K562 treated with DMSO at 1 percent for 4 hours (cell line): ENCODE measurements around the gene GPR63. TPM values are rescaled to one million over a fixed set of nuclear protein-coding genes. Genes with fewer than 3 reads are reported as not detected.

ENCODE experiments used
- total RNA-seq: library from RNA; unstranded; fragments of 300-600 nt; gene quantifications from 2 replicates; pipeline ENCODE4 v1.2.3, GENCODE V29; 2022; ENCODE audit not compliant: insufficient read depth

The GPR63 gene
- total RNA-seq: 0.63 and 1.4 TPM in 2 replicates

GRCh38 chr6:96837081-96837971 lies at the start of gene GPR63:
GPR63 (minus strand) TSS chr6:96837477; CDS start chr6:96799731, 37,746 bp downstream.

Other genes starting within 250 kb of the GPR63 start
- 23.6 and 24.8 TPM in 2 replicates for gene NDUFAF4, start 60.4 kb upstream of the GPR63 start, total RNA-seq
- 0.75 TPM in 1 of 2 replicates, not detected in the other for gene KLHL32, start 87.3 kb upstream of the GPR63 start, total RNA-seq